HCT116 (cell line): ENCODE data around the gene CCR6.

Experiments
- ATF3 ChIP-seq: IDR thresholded peaks from 2 replicates; pipeline ENCODE4 v1.6.1; 2012
- ELF1 ChIP-seq: IDR thresholded peaks from 2 replicates; pipeline ENCODE4 v1.6.1; 2012; ENCODE audit warnings: low read depth, borderline replicate concordance
- EZH2 ChIP-seq: fragments of 200-600 bp; sonication (generic); IDR thresholded peaks from 2 replicates; pipeline ENCODE4 v1.6.1; 2017; ENCODE audit warnings: antibody characterized with exemption, mixed run types
- EZH2phosphoT487 ChIP-seq: fragments of 200-600 bp; IDR thresholded peaks from 2 replicates; pipeline ENCODE4 v1.6.1; 2018; ENCODE audit warnings: antibody characterized with exemption, borderline replicate concordance
- POLR2A ChIP-seq: IDR thresholded peaks from 2 replicates; pipeline ENCODE4 v1.7.0; 2011; ENCODE audit warnings: borderline replicate concordance; ENCODE audit not compliant: insufficient read depth, insufficient read length; ENCODE audit errors: extremely low read depth
- POLR2AphosphoS5 ChIP-seq: IDR thresholded peaks from 2 replicates; pipeline ENCODE4 v1.6.1; 2011; ENCODE audit warnings: mild to moderate bottlenecking, low read depth, low read length, moderate library complexity
- SIN3A ChIP-seq: IDR thresholded peaks from 2 replicates; pipeline ENCODE4 v1.6.1; 2012; ENCODE audit warnings: low read depth
- TF ChIP-seq, protein P1 (sequence below), 3 experiments: fragments of 200-600 bp in 1 of 3; sonication (generic) in 1 of 3; IDR thresholded peaks in 2 of 3; conservative IDR thresholded peaks in 1 of 3; 2 replicates each; pipeline ENCODE4 v1.5.1; 2012 to 2017; ENCODE audit warnings: low read depth in 2 of 3, low read length in 2 of 3, antibody characterized with exemption in 1 of 3, borderline replicate concordance in 1 of 3, control low read depth in 1 of 3, mild to moderate bottlenecking in 1 of 3, mixed read lengths in 1 of 3, mixed run types in 1 of 3, moderate library complexity in 1 of 3; ENCODE audit not compliant: insufficient read depth in 1 of 3
- TF ChIP-seq, protein P2 (sequence below): IDR thresholded peaks from 2 replicates; pipeline ENCODE4 v1.6.1; 2012

- TF ChIP-seq, protein P1, sequence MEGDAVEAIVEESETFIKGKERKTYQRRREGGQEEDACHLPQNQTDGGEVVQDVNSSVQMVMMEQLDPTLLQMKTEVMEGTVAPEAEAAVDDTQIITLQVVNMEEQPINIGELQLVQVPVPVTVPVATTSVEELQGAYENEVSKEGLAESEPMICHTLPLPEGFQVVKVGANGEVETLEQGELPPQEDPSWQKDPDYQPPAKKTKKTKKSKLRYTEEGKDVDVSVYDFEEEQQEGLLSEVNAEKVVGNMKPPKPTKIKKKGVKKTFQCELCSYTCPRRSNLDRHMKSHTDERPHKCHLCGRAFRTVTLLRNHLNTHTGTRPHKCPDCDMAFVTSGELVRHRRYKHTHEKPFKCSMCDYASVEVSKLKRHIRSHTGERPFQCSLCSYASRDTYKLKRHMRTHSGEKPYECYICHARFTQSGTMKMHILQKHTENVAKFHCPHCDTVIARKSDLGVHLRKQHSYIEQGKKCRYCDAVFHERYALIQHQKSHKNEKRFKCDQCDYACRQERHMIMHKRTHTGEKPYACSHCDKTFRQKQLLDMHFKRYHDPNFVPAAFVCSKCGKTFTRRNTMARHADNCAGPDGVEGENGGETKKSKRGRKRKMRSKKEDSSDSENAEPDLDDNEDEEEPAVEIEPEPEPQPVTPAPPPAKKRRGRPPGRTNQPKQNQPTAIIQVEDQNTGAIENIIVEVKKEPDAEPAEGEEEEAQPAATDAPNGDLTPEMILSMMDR (IDR thresholded peaks at IDR 0.05 in 2 of 3, conservative IDR thresholded peaks at IDR 0.05 in 1 of 3; ENCODE audit: borderline replicate concordance in 1 of 3, insufficient read depth in 1 of 3, low read depth in 2 of 3, low read length in 2 of 3), result no peak
- TF ChIP-seq, protein P2, sequence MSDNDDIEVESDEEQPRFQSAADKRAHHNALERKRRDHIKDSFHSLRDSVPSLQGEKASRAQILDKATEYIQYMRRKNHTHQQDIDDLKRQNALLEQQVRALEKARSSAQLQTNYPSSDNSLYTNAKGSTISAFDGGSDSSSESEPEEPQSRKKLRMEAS, result no peak
- TF ChIP-seq ATF3 (no peak), EZH2phosphoT487 (no peak), EZH2 (no peak), POLR2A (no peak), POLR2AphosphoS5 (no peak), SIN3A (no peak), ELF1 (no peak)
Observed at GRCh38 chr6:167094820-167095637, 27.9 kb upstream of the CCR6 start.
